Activated naive CD8-positive, alpha-beta T cell treated with anti-CD3 and anti-CD28 coated beads, Interleukin-2, amount 50 U/mL, for 16 hours (primary cell): ENCODE results near the gene SANBR.

ENCODE experiments used
- DNase-seq: peaks from one replicate; pipeline ENCODE4 v3.0.0-alpha.2; 2020; ENCODE audit warnings: low read depth, low spot score

SANBR gene

DNA sequence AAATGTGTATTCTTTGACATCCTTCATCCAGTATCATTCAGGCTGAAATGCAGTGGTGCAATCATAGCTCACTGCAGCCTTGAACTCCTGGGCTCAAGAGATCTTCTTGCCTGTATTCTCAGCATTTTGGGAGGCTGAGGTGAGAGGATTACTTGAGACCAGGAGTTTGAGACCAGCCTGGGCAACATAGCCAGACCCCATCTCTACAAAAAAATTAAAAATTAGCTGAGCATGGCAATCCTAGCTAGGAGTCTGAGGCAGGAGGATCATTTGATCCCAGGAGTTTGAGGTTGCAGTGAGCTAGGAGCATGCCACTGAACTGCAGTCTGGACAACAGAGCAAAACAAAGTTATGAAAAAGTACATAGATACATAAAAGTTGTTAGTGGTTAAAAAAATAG is 24.1 kb downstream of the SANBR start:
- no peak for DNase-seq

DNA sequence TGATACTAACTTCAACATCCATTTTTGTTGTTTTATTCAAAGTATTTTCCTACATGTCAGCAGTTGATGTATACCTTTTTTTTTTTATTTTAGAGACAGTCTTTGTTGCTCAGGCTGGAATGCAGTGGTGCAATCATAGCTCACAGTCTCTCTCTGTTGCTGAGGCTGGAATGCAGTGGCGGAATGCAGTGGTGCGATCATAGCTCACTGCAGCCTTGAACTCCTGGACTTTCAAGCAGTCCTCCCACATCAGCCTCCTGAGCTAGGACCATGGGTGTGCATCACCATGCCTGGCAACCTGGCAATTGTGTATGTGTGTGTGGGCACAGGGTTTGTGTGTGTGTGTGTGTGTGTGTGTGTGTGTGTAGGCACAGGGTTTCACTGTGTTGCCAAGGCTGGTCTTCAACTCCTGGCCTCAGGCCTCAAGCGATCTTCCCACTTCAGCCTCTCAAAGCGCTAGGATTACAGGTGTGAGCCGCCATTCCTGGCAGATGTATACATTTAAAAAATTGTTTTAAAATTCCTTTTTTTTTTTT is 24.8 kb downstream of the SANBR start:
- no peak for DNase-seq

DNA sequence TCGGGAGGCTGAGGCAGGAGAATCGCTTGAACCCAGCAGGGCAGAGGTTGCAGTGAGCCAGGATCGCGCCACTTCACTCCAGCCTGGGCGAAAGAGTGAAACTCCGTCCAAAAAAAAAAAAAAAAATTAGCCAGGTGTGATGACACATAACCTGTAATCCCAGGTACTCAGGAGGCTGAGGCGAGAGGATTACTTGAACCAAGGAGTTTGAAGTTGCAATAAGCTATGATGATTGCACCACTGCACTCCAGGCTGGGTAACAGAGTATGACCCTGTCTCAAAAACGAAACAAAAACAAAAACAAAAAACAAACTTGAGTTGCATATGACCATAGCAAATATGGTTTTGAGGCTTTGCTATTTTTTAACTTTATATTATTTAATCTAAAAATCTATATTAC is 25.8 kb downstream of the SANBR start:
- DNase-seq = no peak

DNA sequence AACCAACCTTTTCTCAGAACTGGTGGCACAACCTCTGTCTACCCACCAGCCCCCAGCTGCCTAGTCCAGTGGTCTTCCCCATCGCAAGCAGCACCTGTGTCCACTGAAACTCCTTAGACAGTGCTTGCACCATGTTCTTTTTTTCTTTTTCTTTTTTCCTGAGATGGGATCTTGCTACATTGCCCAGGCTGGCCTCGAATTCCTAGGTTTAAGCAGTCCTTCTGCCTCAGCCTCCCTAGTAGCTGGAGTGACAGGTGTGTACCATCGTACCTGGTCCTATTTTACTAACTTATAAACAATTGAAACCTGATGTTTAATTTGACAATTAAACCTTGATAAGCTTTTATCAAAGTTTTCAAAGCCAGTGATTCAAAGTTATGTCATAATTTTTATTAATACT is 30.8 kb downstream of the SANBR start:
- no peak for DNase-seq

DNA sequence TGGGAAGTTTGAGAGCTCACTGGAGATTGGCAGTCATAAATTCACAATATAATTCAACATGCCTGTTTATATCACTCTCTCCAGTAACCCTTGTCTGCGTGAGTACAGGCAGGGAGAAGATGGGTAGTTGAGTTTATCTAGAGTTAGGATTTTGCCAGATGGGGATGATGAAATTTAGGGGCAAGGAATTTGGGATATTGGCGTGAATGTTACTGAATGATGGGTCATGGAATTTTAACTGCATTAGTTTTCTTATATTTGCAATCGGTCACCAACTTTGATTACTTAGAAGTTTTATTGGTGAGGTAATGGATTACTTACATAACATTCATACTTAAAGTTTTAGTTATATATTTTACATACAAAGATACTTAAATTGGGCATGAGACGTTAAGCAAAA is 35.1 kb downstream of the SANBR start:
- no peak for DNase-seq

DNA sequence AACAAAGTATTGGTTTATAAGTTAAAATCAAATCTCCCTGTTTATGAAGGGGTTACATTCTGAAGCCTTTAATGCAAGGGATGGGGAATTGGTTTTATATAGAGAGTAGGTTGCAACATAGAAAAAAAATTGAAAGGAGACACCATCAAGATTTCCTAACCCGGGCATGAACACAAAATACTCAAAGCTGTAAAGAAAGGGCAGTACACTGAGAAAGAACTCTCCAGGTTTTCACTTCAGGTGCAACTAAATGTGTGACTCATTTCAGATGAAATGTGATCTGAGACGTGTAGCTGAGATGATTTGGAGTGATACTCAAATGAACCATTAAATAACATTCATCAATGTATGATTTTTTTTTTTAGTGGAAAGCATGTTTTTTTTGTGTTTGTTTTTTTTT is 43.6 kb downstream of the SANBR start:
- no peak for DNase-seq

DNA sequence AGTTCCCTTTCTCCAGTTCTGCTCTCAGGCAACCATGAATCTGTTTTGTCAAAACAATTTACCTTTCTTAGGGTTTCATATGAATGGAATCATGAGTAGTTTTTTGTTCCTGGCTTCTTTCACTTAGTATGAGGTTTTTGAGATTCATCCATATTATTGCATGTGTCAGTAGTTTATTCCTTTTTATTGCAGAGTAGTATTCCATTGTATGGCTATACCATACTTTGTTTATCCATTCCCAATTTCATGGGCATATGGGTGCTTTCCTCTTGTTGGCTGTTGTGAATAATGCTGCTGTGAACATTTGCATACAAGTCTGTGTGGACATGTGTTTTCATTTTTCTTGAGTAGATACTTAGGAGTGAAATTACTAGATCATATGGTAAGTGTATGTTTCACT is 46.0 kb downstream of the SANBR start:
- no peak for DNase-seq

DNA sequence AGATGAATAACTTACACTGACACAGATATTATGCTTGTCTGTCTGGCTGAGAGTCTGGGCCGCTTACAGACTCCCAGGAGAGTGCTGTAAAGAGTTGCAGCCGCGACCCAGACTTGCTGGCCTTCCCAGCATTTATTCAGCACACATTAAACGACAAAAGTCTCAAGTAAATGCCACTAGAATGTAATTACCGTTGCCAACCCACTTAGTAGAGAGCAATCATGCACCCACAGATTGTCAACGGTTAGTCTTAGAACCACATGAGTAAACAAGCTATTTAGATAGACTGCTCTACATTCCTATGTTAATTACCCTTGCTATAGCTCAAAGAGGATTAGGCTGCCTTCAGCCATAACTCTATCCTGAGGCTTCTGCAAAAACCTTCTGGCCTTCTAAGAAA is 48.5 kb downstream of the SANBR start:
- no peak for DNase-seq
